ENCODE measurements around the gene MYO5A. TPM values are rescaled to one million over a fixed set of nuclear protein-coding genes. Genes with fewer than 3 reads are reported as not detected.
"Not testable (repeated sequence)": the region's sequence is repeated elsewhere in the genome, so short reads cannot be mapped to it uniquely, and the experiment has no call there.

The MYO5A gene
- total RNA-seq, 1 donor from 2014 or later, result 55.0 TPM

- no peak for TF ChIP-seq CTCF (IDR thresholded peaks at IDR 0.05)
- Histone ChIP-seq H3K27ac (no peak overlapping the region), H3K36me3 (no peaks in the 10 kb centered on the region), H3K4me3 (no peak overlapping the region), H3K9me3 (no peaks in the 10 kb centered on the region), H3K4me1 (peaks cover 0 to 6% of the 10 kb centered on the region in 2 donors), H3K27me3 (no peaks in the 10 kb centered on the region)
- no peak for DNase-seq (ENCODE audit: low spot score in 2 of 2)
- intact Hi-C loops (cut with DNase I), result no loop called here
Observed at GRCh38 chr15:52445553-52445952, 83.1 kb downstream of the MYO5A start.

GRCh38 chr15:52443205-52443604 is 85.5 kb downstream of the MYO5A start:
- H3K27me3 ChIP-seq; H3K27ac ChIP-seq; H3K36me3 ChIP-seq; H3K9me3 ChIP-seq; intact Hi-C loops (cut with DNase I); H3K4me1 ChIP-seq; H3K4me3 ChIP-seq; DNase-seq (ENCODE audit: low spot score in 2 of 2): not testable (repeated sequence)

- Histone ChIP-seq H3K4me3 (no peak overlapping the region), H3K9me3 (no peaks in the 10 kb centered on the region), H3K27me3 (no peaks in the 10 kb centered on the region), H3K4me1 (peaks cover 0 to 2% of the 10 kb centered on the region in 2 donors), H3K36me3 (no peaks in the 10 kb centered on the region), H3K27ac (no peak overlapping the region)
- no peak for DNase-seq (ENCODE audit: low spot score in 2 of 2)
- intact Hi-C loops (cut with DNase I), result no loop called here
- TF ChIP-seq CTCF (IDR thresholded peaks at IDR 0.05), result no peak
Observed at GRCh38 chr15:52441841-52442240, 86.8 kb downstream of the MYO5A start.

- Histone ChIP-seq H3K36me3 (no peaks in the 10 kb centered on the region), H3K27ac (no peak overlapping the region), H3K9me3 (no peaks in the 10 kb centered on the region), H3K4me3 (no peak overlapping the region), H3K27me3 (no peaks in the 10 kb centered on the region), H3K4me1 (peaks cover 0 to 2% of the 10 kb centered on the region in 2 donors)
- intact Hi-C loops (cut with DNase I), result no loop called here
- TF ChIP-seq CTCF (IDR thresholded peaks at IDR 0.05), result no peak
- no peak for DNase-seq (ENCODE audit: low spot score in 2 of 2)
Observed at GRCh38 chr15:52440946-52441345, 87.7 kb downstream of the MYO5A start.

- TF ChIP-seq CTCF (IDR thresholded peaks at IDR 0.05), result no peak
- Histone ChIP-seq H3K36me3 (no peaks in the 10 kb centered on the region), H3K27me3 (no peaks in the 10 kb centered on the region), H3K4me3 (no peak overlapping the region), H3K4me1 (peaks cover 0 to 2% of the 10 kb centered on the region in 2 donors), H3K9me3 (no peaks in the 10 kb centered on the region), H3K27ac (no peak overlapping the region)
- no peak for DNase-seq (ENCODE audit: low spot score in 2 of 2)
- intact Hi-C loops (cut with DNase I), result no loop called here
Observed at GRCh38 chr15:52440414-52440813, 88.3 kb downstream of the MYO5A start.

DNA sequence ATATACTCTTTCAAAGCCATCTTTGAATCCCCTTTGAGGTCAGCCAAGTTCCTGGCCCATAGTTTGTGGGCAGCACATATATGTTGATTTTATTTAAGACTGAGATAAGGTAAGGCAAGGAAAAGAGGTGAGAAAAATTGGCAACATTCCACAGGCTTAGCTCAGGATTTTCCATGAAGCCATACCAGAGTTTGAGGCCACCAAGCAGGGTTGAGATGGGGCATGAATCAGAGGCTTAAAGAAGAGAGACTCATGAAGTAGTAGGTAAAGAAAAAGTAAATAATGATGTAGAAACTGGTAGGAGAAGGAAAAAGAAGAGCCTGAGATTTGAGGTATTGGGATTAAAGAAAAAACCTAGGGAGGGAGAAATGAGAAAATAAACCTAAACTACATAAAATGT is 89.2 kb downstream of the MYO5A start:
- no peak for TF ChIP-seq CTCF (IDR thresholded peaks at IDR 0.05)
- H3K27me3 ChIP-seq, result no peaks in the 10 kb centered on the region
- H3K9me3 ChIP-seq, result no peaks in the 10 kb centered on the region
- H3K36me3 ChIP-seq, result no peaks in the 10 kb centered on the region
- no peak overlapping the region for H3K27ac ChIP-seq
- H3K4me3 ChIP-seq, result no peak overlapping the region
- no peak for DNase-seq (ENCODE audit: low spot score in 2 of 2)
- intact Hi-C loops (cut with DNase I), result no loop called here
- H3K4me1 ChIP-seq, result peaks cover 0 to 2% of the 10 kb centered on the region in 2 donors

- H3K4me1 ChIP-seq; intact Hi-C loops (cut with DNase I); H3K27me3 ChIP-seq; H3K27ac ChIP-seq; H3K36me3 ChIP-seq; H3K9me3 ChIP-seq; DNase-seq (ENCODE audit: low spot score in 2 of 2); H3K4me3 ChIP-seq: not testable (repeated sequence)
Observed at GRCh38 chr15:52439042-52439441, 89.6 kb downstream of the MYO5A start.

Data from ascending aorta (tissue), 2 donors.